ENCODE results near the gene NR2F1.

GRCh38 chr5:93612855-93613243 lies 29.8 kb downstream of the NR2F1 start:
- TF ChIP-seq GATA2 (IDR thresholded peaks at IDR 0.05; ENCODE audit: low read depth, low read length) = no peak
- TF ChIP-seq GATA3 (IDR thresholded peaks at IDR 0.05; ENCODE audit: low read depth, low read length) = no peak

Data from SH-SY5Y (cell line).